Osteocyte (in vitro differentiated cells): ENCODE measurements around the gene DNAH1. TPM values are rescaled to one million over a fixed set of nuclear protein-coding genes. Genes with fewer than 3 reads are reported as not detected.

Experiments used
- DNase-seq: peaks from one replicate; pipeline ENCODE4 v3.0.0; 2021; ENCODE audit warnings: mixed read lengths; ENCODE audit not compliant: unreplicated experiment; ENCODE audit errors: extremely low spot score
- H3K27ac Mint-ChIP-seq: one replicate; pipeline ENCODE4 v1.8.0; 2021; ENCODE audit warnings: mild to moderate bottlenecking, mixed read lengths; ENCODE audit not compliant: unreplicated experiment
- H3K27me3 Mint-ChIP-seq: one replicate; pipeline ENCODE4 v1.8.0; 2021; ENCODE audit warnings: mixed read lengths; ENCODE audit not compliant: unreplicated experiment
- H3K36me3 Mint-ChIP-seq: one replicate; pipeline ENCODE4 v1.8.0; 2021; ENCODE audit warnings: mixed read lengths; ENCODE audit not compliant: unreplicated experiment
- H3K4me1 Mint-ChIP-seq: one replicate; pipeline ENCODE4 v1.8.0; 2021; ENCODE audit warnings: mixed read lengths; ENCODE audit not compliant: unreplicated experiment
- H3K4me3 Mint-ChIP-seq: one replicate; pipeline ENCODE4 v1.8.0; 2021; ENCODE audit warnings: mild to moderate bottlenecking, moderate library complexity, mixed read lengths; ENCODE audit not compliant: unreplicated experiment
- H3K9me3 Mint-ChIP-seq: one replicate; pipeline ENCODE4 v1.8.0; 2021; ENCODE audit warnings: mixed read lengths; ENCODE audit not compliant: unreplicated experiment
- total RNA-seq: library from RNA; stranded (reverse); gene quantifications from 2 replicates; pipeline ENCODE4 v1.2.1, GENCODE V29; 2021
- TF ChIP-seq, protein P1 (sequence below): fragments of 200-600 bp; sonication (generic); IDR thresholded peaks from 2 replicates; pipeline ENCODE4 v1.5.0; 2021; ENCODE audit warnings: antibody characterized with exemption, mild to moderate bottlenecking, moderate library complexity

The DNAH1 gene
- total RNA-seq, 1 donor from 2014 or later: 9.7 TPM

- no peak overlapping the region for H3K4me3 Mint-ChIP-seq
- H3K27ac Mint-ChIP-seq: no peak overlapping the region
- H3K9me3 Mint-ChIP-seq: no peaks in the 10 kb centered on the region
- no peaks in the 10 kb centered on the region for H3K27me3 Mint-ChIP-seq
- H3K4me1 Mint-ChIP-seq: peaks cover 20% of the 10 kb centered on the region
- DNase-seq: no peak
- H3K36me3 Mint-ChIP-seq: peaks cover 3% of the 10 kb centered on the region
- TF ChIP-seq, protein P1, sequence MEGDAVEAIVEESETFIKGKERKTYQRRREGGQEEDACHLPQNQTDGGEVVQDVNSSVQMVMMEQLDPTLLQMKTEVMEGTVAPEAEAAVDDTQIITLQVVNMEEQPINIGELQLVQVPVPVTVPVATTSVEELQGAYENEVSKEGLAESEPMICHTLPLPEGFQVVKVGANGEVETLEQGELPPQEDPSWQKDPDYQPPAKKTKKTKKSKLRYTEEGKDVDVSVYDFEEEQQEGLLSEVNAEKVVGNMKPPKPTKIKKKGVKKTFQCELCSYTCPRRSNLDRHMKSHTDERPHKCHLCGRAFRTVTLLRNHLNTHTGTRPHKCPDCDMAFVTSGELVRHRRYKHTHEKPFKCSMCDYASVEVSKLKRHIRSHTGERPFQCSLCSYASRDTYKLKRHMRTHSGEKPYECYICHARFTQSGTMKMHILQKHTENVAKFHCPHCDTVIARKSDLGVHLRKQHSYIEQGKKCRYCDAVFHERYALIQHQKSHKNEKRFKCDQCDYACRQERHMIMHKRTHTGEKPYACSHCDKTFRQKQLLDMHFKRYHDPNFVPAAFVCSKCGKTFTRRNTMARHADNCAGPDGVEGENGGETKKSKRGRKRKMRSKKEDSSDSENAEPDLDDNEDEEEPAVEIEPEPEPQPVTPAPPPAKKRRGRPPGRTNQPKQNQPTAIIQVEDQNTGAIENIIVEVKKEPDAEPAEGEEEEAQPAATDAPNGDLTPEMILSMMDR: peak; percentile 43
Observed at GRCh38 chr3:52299879-52300611, 16.1 kb upstream of the DNAH1 start.

GRCh38 chr3:52302426-52303145 lies 13.5 kb upstream of the DNAH1 start:
- H3K27me3 Mint-ChIP-seq: no peaks in the 10 kb centered on the region
- no peak overlapping the region for H3K4me3 Mint-ChIP-seq
- H3K36me3 Mint-ChIP-seq: no peaks in the 10 kb centered on the region
- H3K27ac Mint-ChIP-seq: no peak overlapping the region
- H3K4me1 Mint-ChIP-seq: peaks cover 20% of the 10 kb centered on the region
- DNase-seq: no peak
- TF ChIP-seq, protein P1: no peak
- H3K9me3 Mint-ChIP-seq: no peaks in the 10 kb centered on the region

GRCh38 chr3:52303811-52304210 lies 12.3 kb upstream of the DNAH1 start:
- TF ChIP-seq, protein P1: no peak
- H3K27me3 Mint-ChIP-seq: no peaks in the 10 kb centered on the region
- no peak for DNase-seq
- no peak overlapping the region for H3K4me3 Mint-ChIP-seq
- H3K4me1 Mint-ChIP-seq: peaks cover 20% of the 10 kb centered on the region
- H3K27ac Mint-ChIP-seq: no peak overlapping the region
- H3K9me3 Mint-ChIP-seq: no peaks in the 10 kb centered on the region
- no peaks in the 10 kb centered on the region for H3K36me3 Mint-ChIP-seq

- DNase-seq: no peak
- H3K27me3 Mint-ChIP-seq: no peaks in the 10 kb centered on the region
- H3K36me3 Mint-ChIP-seq: peaks cover 3% of the 10 kb centered on the region
- TF ChIP-seq, protein P1: no peak
- H3K9me3 Mint-ChIP-seq: no peaks in the 10 kb centered on the region
- H3K27ac Mint-ChIP-seq: no peak overlapping the region
- H3K4me1 Mint-ChIP-seq: peaks cover under 1% of the 10 kb centered on the region
- H3K4me3 Mint-ChIP-seq: no peak overlapping the region
Observed at GRCh38 chr3:52305926-52306325, 10.2 kb upstream of the DNAH1 start.

GRCh38 chr3:52306978-52307377 lies 9.1 kb upstream of the DNAH1 start:
- H3K4me1 Mint-ChIP-seq: no peaks in the 10 kb centered on the region
- no peak for DNase-seq

More at GRCh38 chr3:52306978-52307377, 9.1 kb upstream of the DNAH1 start:
- no peak overlapping the region for H3K27ac Mint-ChIP-seq
- H3K4me3 Mint-ChIP-seq: no peak overlapping the region
- no peaks in the 10 kb centered on the region for H3K9me3 Mint-ChIP-seq
- TF ChIP-seq, protein P1: no peak
- H3K36me3 Mint-ChIP-seq: peaks cover 3% of the 10 kb centered on the region
- no peaks in the 10 kb centered on the region for H3K27me3 Mint-ChIP-seq
